ENCODE measurements around the gene CNTN3. TPM values are rescaled to one million over a fixed set of nuclear protein-coding genes. Genes with fewer than 3 reads are reported as not detected.

CNTN3 gene
- polyA plus RNA-seq, 1 donor from 2014 or later: 31.8 TPM

DNA sequence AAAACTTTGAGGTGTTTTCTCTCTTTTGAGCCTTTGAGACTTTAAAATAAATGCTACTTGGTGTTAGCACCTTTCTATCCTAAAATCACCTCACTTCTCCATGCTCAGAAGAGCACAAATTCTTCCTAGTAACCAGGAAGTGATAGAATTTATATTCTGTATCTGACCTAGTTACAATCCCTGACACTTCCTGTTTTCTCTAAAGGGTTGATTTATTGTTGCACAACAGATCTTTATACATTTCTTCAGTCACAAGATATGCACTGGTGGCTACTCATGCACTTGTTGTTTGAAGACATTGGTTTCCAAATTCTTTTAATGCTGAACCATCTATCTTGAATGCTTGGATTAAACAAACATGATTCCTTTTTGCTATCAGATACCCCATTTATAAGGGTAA lies 47.2 kb upstream of the CNTN3 start:
- H3K36me3 ChIP-seq (ENCODE audit: insufficient read depth, low read length): no peaks in the 10 kb centered on the region
- no peak overlapping the region for H2AFZ ChIP-seq (ENCODE audit: low read depth, low read length)
- H3K4me2 ChIP-seq (ENCODE audit: low read length): no peak overlapping the region
- no peak for TF ChIP-seq MXI1 (conservative IDR thresholded peaks at IDR 0.05; ENCODE audit: poor library complexity, severe bottlenecking)
- no peak for TF ChIP-seq SMC3 (conservative IDR thresholded peaks at IDR 0.05; ENCODE audit: poor library complexity)
- no peak for TF ChIP-seq EP300 (conservative IDR thresholded peaks at IDR 0.05; ENCODE audit: poor library complexity, severe bottlenecking)
- TF ChIP-seq CTCF (IDR thresholded peaks at IDR 0.05; ENCODE audit: poor library complexity, severe bottlenecking): no peak
- TF ChIP-seq EZH2 (IDR thresholded peaks at IDR 0.05; ENCODE audit: borderline replicate concordance, insufficient read depth, low read length, poor library complexity, severe bottlenecking): no peak
- no peak overlapping the region for H3K4me3 ChIP-seq (ENCODE audit: low read length)
- no peaks in the 10 kb centered on the region for H4K20me1 ChIP-seq (ENCODE audit: insufficient read depth)
- H3K27me3 ChIP-seq (ENCODE audit: insufficient read depth, low read depth, low read length): no peaks in the 10 kb centered on the region
- H3K27ac ChIP-seq (ENCODE audit: low read length): no peak overlapping the region
- H3K9ac ChIP-seq (ENCODE audit: low read length): no peak overlapping the region
- H3K9me3 ChIP-seq (ENCODE audit: low read length): no peaks in the 10 kb centered on the region
- no peaks in the 10 kb centered on the region for H3F3A ChIP-seq (ENCODE audit: insufficient read depth, low read length, poor library complexity, severe bottlenecking)
- H3K9me2 ChIP-seq (ENCODE audit: insufficient read depth, low read length): no peaks in the 10 kb centered on the region
- no peaks in the 10 kb centered on the region for H3K79me2 ChIP-seq (replicated peaks; ENCODE audit: insufficient read depth, low read length)

DNA sequence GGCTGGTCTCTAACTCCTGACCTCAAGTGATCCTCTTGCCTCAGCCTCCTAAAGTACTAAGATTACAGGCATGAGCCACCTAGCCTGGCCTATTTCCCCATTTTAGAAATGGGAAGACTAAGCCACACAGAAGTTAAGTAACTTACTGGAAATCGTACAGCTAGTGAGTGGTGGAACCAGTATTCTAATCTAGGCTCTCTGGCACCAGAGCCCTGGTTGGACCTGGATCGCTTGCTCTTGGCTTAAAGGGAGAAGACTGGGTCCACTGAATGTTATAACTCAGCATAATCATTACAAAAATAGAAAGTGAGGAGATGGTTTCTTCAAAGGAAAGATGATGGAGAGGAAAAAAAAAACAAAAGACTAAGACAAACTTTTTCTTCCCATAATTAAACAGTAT lies 37.4 kb upstream of the CNTN3 start:
- no peak overlapping the region for H2AFZ ChIP-seq (ENCODE audit: low read depth, low read length)
- H3K79me2 ChIP-seq (replicated peaks; ENCODE audit: insufficient read depth, low read length): no peaks in the 10 kb centered on the region
- H3F3A ChIP-seq (ENCODE audit: insufficient read depth, low read length, poor library complexity, severe bottlenecking): no peaks in the 10 kb centered on the region
- TF ChIP-seq CTCF (IDR thresholded peaks at IDR 0.05; ENCODE audit: poor library complexity, severe bottlenecking): no peak
- no peak for TF ChIP-seq EZH2 (IDR thresholded peaks at IDR 0.05; ENCODE audit: borderline replicate concordance, insufficient read depth, low read length, poor library complexity, severe bottlenecking)
- TF ChIP-seq TAF1 (IDR thresholded peaks at IDR 0.05; ENCODE audit: low read depth): no peak
- no peak for TF ChIP-seq EP300 (conservative IDR thresholded peaks at IDR 0.05; ENCODE audit: poor library complexity, severe bottlenecking)
- TF ChIP-seq MXI1 (conservative IDR thresholded peaks at IDR 0.05; ENCODE audit: poor library complexity, severe bottlenecking): no peak
- no peak for TF ChIP-seq SMC3 (conservative IDR thresholded peaks at IDR 0.05; ENCODE audit: poor library complexity)
- no peak for TF ChIP-seq POLR2AphosphoS5 (IDR thresholded peaks at IDR 0.05)
- TF ChIP-seq REST (IDR thresholded peaks at IDR 0.05; ENCODE audit: borderline replicate concordance): no peak
- no peak for TF ChIP-seq RAD21 (conservative IDR thresholded peaks at IDR 0.05)
- no peak overlapping the region for H3K4me2 ChIP-seq (ENCODE audit: low read length)
- H4K20me1 ChIP-seq (ENCODE audit: insufficient read depth): no peaks in the 10 kb centered on the region
- no peaks in the 10 kb centered on the region for H3K27me3 ChIP-seq (ENCODE audit: insufficient read depth, low read depth, low read length)
- H3K4me3 ChIP-seq (ENCODE audit: low read length): no peak overlapping the region
- H3K27ac ChIP-seq (ENCODE audit: low read length): no peak overlapping the region
- no peaks in the 10 kb centered on the region for H3K9me2 ChIP-seq (ENCODE audit: insufficient read depth, low read length)
- no peaks in the 10 kb centered on the region for H3K9me3 ChIP-seq (ENCODE audit: low read length)
- H3K36me3 ChIP-seq (ENCODE audit: insufficient read depth, low read length): no peaks in the 10 kb centered on the region
- H3K9ac ChIP-seq (ENCODE audit: low read length): no peak overlapping the region
